ENCODE results near the gene EPHA2. TPM values are rescaled to one million over a fixed set of nuclear protein-coding genes. Genes with fewer than 3 reads are reported as not detected.
"Not testable (repeated sequence)": the region's sequence is repeated elsewhere in the genome, so short reads cannot be mapped to it uniquely, and the experiment has no call there.

EPHA2 gene
- total RNA-seq, 1 experiment from 2014 or later: 91.6 TPM

DNA sequence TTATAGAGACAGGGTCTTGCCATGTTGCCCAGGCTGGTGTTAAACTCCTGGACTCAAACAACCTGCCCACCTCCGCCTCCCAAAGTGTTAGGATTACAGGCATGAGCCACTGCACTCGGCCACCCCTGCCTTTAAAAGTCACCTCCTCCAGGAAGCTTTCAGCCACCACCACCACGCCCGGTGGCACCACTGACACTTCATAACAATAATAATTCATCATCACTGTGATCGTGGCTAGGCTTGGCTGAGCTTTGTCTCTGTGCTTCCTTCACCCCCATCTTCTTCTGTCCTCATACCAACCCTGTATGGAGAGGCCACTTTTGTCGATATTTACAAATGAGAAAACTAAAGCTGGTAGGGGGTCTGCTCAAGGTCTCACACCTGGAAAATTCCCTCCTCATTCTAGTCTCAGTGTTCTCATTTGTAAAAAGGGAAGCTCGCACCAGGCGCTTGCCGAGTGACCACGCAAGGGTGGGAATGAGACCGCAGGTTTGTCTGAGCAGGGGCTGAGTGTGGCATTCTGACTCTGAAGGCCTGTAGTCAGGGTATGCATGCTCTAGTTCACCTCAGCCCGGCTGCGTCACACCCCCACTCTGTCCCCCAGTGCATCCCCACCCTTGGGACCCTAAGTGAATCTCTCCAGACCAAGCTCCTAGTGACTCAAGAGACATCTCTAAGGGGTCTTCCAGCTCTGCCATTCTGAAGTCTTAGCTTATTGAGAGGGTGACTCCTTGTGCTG is 12.9 kb upstream of the EPHA2 start:
- BruUV-seq (replicated peaks): no TSS peak
- Histone ChIP-seq H3K4me3 (ENCODE audit: low read depth, low read length, poor library complexity, severe bottlenecking) (no peak overlapping the region), H3K36me3 (ENCODE audit: insufficient read depth, low read length, poor library complexity, severe bottlenecking) (no peaks in the 10 kb centered on the region), H3K27me3 (replicated peaks; ENCODE audit: insufficient read depth, low read depth, low read length, poor library complexity) (no peaks in the 10 kb centered on the region), H3K27ac (ENCODE audit: low read depth, low read length, poor library complexity, severe bottlenecking) (peak overlapping the region; percentile 35), H3K4me1 (ENCODE audit: insufficient read depth, low read length, poor library complexity, severe bottlenecking) (peaks cover 15% of the 10 kb centered on the region), H3K9me3 (ENCODE audit: low read depth, low read length, poor library complexity, severe bottlenecking) (no peaks in the 10 kb centered on the region)
- CTCF ChIA-PET: no interaction called here
- no peak for DNase-seq (ENCODE audit: low spot score)
- no peak for TF ChIP-seq EZH2 (IDR thresholded peaks at IDR 0.05; ENCODE audit: borderline replicate concordance, low read depth, low read length, poor library complexity, severe bottlenecking)
- TF ChIP-seq, protein P1, sequence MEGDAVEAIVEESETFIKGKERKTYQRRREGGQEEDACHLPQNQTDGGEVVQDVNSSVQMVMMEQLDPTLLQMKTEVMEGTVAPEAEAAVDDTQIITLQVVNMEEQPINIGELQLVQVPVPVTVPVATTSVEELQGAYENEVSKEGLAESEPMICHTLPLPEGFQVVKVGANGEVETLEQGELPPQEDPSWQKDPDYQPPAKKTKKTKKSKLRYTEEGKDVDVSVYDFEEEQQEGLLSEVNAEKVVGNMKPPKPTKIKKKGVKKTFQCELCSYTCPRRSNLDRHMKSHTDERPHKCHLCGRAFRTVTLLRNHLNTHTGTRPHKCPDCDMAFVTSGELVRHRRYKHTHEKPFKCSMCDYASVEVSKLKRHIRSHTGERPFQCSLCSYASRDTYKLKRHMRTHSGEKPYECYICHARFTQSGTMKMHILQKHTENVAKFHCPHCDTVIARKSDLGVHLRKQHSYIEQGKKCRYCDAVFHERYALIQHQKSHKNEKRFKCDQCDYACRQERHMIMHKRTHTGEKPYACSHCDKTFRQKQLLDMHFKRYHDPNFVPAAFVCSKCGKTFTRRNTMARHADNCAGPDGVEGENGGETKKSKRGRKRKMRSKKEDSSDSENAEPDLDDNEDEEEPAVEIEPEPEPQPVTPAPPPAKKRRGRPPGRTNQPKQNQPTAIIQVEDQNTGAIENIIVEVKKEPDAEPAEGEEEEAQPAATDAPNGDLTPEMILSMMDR (conservative IDR thresholded peaks at IDR 0.05; ENCODE audit: low read depth, low read length): no peak
- intact Hi-C loops (cut with micrococcal nuclease; ENCODE audit: unreplicated experiment): no loop called here
- POLR2A ChIA-PET (ENCODE audit: low non-redundant PET): no interaction called here

DNA sequence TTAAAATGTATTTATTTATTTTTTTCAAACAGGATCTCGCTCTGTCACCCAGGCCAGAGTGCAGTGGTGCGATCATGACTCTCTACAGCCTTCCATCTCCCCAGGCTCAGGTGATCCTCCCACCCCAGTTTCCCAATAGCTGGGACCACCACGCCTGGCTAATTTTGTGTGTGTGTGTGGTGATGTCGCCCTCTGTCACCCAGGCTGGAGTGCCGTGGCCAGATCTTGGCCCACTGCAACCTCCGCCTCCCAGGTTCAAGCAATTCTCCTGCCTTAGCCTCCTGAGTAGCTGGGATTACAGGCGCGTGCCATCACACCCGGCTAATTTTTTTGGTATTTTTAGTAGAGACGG is 12.3 kb upstream of the EPHA2 start:
- POLR2A ChIA-PET (ENCODE audit: low non-redundant PET); intact Hi-C loops (cut with micrococcal nuclease; ENCODE audit: unreplicated experiment); H3K27ac ChIP-seq (ENCODE audit: low read depth, low read length, poor library complexity, severe bottlenecking); CTCF ChIA-PET; H3K27me3 ChIP-seq (replicated peaks; ENCODE audit: insufficient read depth, low read depth, low read length, poor library complexity); DNase-seq (ENCODE audit: low spot score); H3K36me3 ChIP-seq (ENCODE audit: insufficient read depth, low read length, poor library complexity, severe bottlenecking); H3K9me3 ChIP-seq (ENCODE audit: low read depth, low read length, poor library complexity, severe bottlenecking); BruUV-seq (replicated peaks): not testable (repeated sequence)
- peaks cover 15% of the 10 kb centered on the region for H3K4me1 ChIP-seq (ENCODE audit: insufficient read depth, low read length, poor library complexity, severe bottlenecking)
- H3K4me3 ChIP-seq (ENCODE audit: low read depth, low read length, poor library complexity, severe bottlenecking): peak overlapping the region; percentile 56

DNA sequence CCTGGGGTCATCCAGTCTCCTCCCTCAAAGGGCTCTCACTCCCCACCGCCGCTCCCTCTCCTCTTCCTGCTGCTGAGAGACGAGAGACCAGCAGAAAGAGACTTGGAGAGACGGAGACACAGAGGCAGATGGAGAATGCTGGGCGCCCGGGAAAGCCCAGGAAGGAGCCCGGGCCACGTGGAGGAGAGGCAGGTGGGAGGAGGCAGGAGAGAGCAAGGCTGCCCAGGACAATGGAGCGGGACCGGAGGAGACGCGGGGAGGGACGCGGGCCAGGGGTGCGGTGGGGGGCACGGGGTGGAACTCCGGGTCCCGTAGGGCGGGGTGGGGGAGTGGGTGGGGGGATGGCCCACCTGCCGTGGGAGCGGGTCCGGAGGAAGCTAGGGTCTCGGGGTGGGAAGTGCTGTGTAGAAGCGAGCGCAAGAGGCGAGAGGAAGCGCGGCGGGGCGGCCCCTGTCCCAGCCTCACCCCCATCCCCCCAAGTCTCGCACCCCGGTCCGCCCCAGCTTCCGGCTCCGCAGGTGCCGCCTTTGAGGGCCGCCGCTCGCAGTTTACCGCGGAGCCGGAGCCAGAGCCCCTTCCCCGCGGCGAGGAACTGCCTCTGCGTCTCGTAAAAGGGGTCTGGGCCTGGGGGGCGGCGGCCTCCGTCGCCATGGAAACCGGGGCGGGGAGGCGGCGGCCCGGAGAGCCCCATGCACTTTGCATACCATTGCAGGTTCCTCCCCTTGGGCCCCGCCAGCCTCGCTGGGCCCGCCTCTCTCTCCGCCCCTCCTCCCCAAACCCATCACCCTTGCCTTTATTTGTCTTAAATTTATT is 11.7 kb upstream of the EPHA2 start:
- no TSS peak for BruUV-seq (replicated peaks)
- H3K27ac ChIP-seq (ENCODE audit: low read depth, low read length, poor library complexity, severe bottlenecking): peak overlapping the region; percentile 60
- POLR2A ChIA-PET (ENCODE audit: low non-redundant PET): no interaction called here
- peaks cover 20% of the 10 kb centered on the region for H3K4me1 ChIP-seq (ENCODE audit: insufficient read depth, low read length, poor library complexity, severe bottlenecking)
- H3K4me3 ChIP-seq (ENCODE audit: low read depth, low read length, poor library complexity, severe bottlenecking): peak overlapping the region; percentile 56
- CTCF ChIA-PET: no interaction called here
- H3K9me3 ChIP-seq (ENCODE audit: low read depth, low read length, poor library complexity, severe bottlenecking): no peaks in the 10 kb centered on the region
- no peaks in the 10 kb centered on the region for H3K36me3 ChIP-seq (ENCODE audit: insufficient read depth, low read length, poor library complexity, severe bottlenecking)
- DNase-seq (ENCODE audit: low spot score): peak; percentile 85
- intact Hi-C loops (cut with micrococcal nuclease; ENCODE audit: unreplicated experiment): no loop called here
- TF ChIP-seq EZH2 (IDR thresholded peaks at IDR 0.05; ENCODE audit: borderline replicate concordance, low read depth, low read length, poor library complexity, severe bottlenecking): no peak
- TF ChIP-seq, protein P1 (conservative IDR thresholded peaks at IDR 0.05; ENCODE audit: low read depth, low read length): no peak
- H3K27me3 ChIP-seq (replicated peaks; ENCODE audit: insufficient read depth, low read depth, low read length, poor library complexity): no peaks in the 10 kb centered on the region
